Adrenal gland (tissue), 12 donors: ENCODE results near the gene ITLN2. TPM values are rescaled to one million over a fixed set of nuclear protein-coding genes. Genes with fewer than 3 reads are reported as not detected.

Source experiments
- DNase-seq, 7 donors: peaks; one replicate each; pipeline ENCODE4 v3.0.0-alpha.2; 2019 to 2020
- H3K27ac ChIP-seq, 5 donors: fragments of 200-600 bp; sonication (generic) in 4 of 5; 1 replicate in 3 of 5; 2 replicates in 2 of 5; pipeline versions ENCODE4 v1.5.1 to v1.8.0; 2016 to 2020; ENCODE audit warnings: mild to moderate bottlenecking in 1 of 5
- H3K27me3 ChIP-seq: fragments of 200-600 bp; 2 replicates; pipeline ENCODE4 v1.8.0; 2021
- H3K36me3 ChIP-seq, 2 donors: fragments of 200-600 bp; replicated peaks in 1 of 2; 1 replicate in 1 of 2; 2 replicates in 1 of 2; pipeline versions ENCODE4 v1.5.1 to v1.8.0; 2018 to 2022
- H3K4me1 ChIP-seq, 2 donors: fragments of 200-600 bp; replicated peaks in 1 of 2; 1 replicate in 1 of 2; 2 replicates in 1 of 2; pipeline versions ENCODE4 v1.5.1 to v1.8.0; 2018 to 2021
- H3K4me3 ChIP-seq, 4 donors: fragments of 200-600 bp; sonication (generic) in 3 of 4; one replicate each; pipeline ENCODE4 v1.5.1; 2016 to 2018
- H3K9me3 ChIP-seq, 3 donors: fragments of 200-600 bp; sonication (generic) in 1 of 3; replicated peaks in 1 of 3; 1 replicate in 2 of 3; 2 replicates in 1 of 3; pipeline versions ENCODE4 v1.5.1 to v1.8.0; 2016 to 2021
- POLR2A ChIP-seq, 2 donors: fragments of 450-650 bp; IDR thresholded peaks; one replicate each; pipeline ENCODE4 v1.6.1; 2017; ENCODE audit warnings: antibody characterized with exemption in 2 of 2, mild to moderate bottlenecking in 2 of 2, moderate library complexity in 1 of 2
- WGBS, 4 donors: extraction: QIAGEN DNeasy Blood & Tissue Kit in 2 of 4; methylation state at CpG; one replicate each; pipeline versions ENCODE4 v1.1.5 to v1.1.7; 2013 to 2017; 5-methylcytosine and 5-hydroxymethylcytosine counted together
- intact Hi-C, 2 donors: fragments of 100-400 bp; cut with DNase I; formaldehyde crosslinking; loops; one replicate each; pipeline versions ENCODE4 v1.14.1 to v1.15.0; 2022 to 2023
- polyA plus RNA-seq, 3 donors: library from polyadenylated mRNA; stranded (reverse); fragments of 200-250 nt in 2 of 3; fragments of 350-450 nt in 1 of 3; fragmentation: Illumina TruSeq in 1 of 3; extraction: RNeasy Lipid Tissue Mini Kit (QIAGEN cat#74804) in 1 of 3; gene quantifications; one replicate each; pipeline ENCODE4 v1.2.3, GENCODE V29; 2013 to 2014
- total RNA-seq, 9 donors: library from RNA; depleted of rRNA in 4 of 9; stranded (reverse); fragments of >200 nt in 4 of 9; fragments of 120-200 nt in 1 of 9; fragmentation: NEBNext Ultra II Directional in 1 of 9; extraction: Animal tissue kit (Norgen Biotek cat#: 25700) in 1 of 9; gene quantifications; one replicate each; pipeline versions ENCODE4 v1.1.0 to v1.2.4, GENCODE V29; 2013 to 2023
- TF ChIP-seq, protein P1 (sequence below), 6 experiments: fragments of 450-650 bp in 4 of 6; fragments of 200-600 bp in 2 of 6; sonication (generic) in 1 of 6; IDR thresholded peaks; 1 replicate in 5 of 6; 2 replicates in 1 of 6; pipeline versions ENCODE4 v1.5.1 to v1.8.0; 2016 to 2021; ENCODE audit warnings: antibody characterized with exemption in 6 of 6, mild to moderate bottlenecking in 2 of 6, moderate library complexity in 1 of 6
- donor health status: healthy with polysubstance abuse.
- donor health status: Bipolar disorder and iron deficiency.
- donor health status: DM: yes; HTN: yes; CAD: no.
- donor health status: DM: no; HTN: no; CAD: no.
- donor health status: DM: no; HTN: no; CAD: no.
- donor health status: DM: yes; HTN: yes; CAD: no.

The ITLN2 gene
- total and polyA plus RNA-seq, 12 donors = 0.32 to 3.1 (median 1.1) TPM; not detected in 9

DNA sequence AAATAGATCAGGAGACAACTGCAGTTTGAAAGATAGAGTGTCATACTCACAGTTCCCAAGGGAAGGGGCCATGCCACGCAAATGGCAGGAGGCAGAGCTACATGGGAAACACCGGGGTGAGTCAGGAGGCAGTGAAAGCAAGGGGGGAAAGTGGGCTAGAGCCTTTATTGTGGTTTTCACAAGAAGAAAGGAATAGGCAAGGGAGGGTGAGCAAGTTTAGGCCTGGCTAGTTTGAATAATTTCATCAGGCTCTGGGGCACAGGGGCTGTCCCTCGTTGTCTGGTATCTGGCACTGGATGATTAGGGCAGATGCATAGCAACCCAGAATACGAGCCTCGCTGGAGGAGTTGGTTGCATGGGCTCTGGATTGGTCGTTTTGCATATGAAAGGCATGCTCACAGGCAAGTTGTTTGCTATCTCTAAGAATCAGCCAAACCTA, 17.0 kb upstream of the ITLN2 start:
- TF ChIP-seq POLR2A (IDR thresholded peaks at IDR 0.05) = no peak
- TF ChIP-seq, protein P1, sequence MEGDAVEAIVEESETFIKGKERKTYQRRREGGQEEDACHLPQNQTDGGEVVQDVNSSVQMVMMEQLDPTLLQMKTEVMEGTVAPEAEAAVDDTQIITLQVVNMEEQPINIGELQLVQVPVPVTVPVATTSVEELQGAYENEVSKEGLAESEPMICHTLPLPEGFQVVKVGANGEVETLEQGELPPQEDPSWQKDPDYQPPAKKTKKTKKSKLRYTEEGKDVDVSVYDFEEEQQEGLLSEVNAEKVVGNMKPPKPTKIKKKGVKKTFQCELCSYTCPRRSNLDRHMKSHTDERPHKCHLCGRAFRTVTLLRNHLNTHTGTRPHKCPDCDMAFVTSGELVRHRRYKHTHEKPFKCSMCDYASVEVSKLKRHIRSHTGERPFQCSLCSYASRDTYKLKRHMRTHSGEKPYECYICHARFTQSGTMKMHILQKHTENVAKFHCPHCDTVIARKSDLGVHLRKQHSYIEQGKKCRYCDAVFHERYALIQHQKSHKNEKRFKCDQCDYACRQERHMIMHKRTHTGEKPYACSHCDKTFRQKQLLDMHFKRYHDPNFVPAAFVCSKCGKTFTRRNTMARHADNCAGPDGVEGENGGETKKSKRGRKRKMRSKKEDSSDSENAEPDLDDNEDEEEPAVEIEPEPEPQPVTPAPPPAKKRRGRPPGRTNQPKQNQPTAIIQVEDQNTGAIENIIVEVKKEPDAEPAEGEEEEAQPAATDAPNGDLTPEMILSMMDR (IDR thresholded peaks at IDR 0.05) = no peak
- peaks cover 7% of the 10 kb centered on the region for H3K27me3 ChIP-seq
- no peak for DNase-seq
- H3K4me3 ChIP-seq = no peak overlapping the region
- no peaks in the 10 kb centered on the region for H3K36me3 ChIP-seq
- whole genome bisulfite sequencing, 4 donors = 35 to 52% (median 44%) methylated on average over 6 of the region's 6 CpGs
- no peak overlapping the region for H3K27ac ChIP-seq
- intact Hi-C loops = no loop called here
- H3K4me1 ChIP-seq = no peaks in the 10 kb centered on the region
- H3K9me3 ChIP-seq = no peaks in the 10 kb centered on the region

DNA sequence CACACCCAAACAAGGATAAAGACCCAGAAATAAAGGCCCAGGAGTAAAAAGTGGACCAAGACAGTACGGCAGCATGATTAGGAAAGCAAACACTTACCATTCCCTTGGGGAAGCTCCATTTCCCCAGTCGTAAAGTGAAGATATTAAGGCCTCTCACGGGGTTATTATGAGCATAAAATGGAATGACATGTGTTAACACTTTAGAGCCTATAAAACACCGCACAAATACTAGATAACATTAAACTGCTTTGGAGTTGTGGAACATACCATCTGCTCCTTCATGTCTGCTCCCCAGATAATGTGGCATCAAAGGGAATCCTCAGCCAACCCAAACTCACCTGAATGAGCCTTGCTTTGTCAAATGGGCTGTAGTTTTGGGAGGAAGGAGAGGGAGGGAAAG, 8.9 kb upstream of the ITLN2 start:
- no peak for DNase-seq
- TF ChIP-seq, protein P1 (IDR thresholded peaks at IDR 0.05) = no peak
- no peak for TF ChIP-seq POLR2A (IDR thresholded peaks at IDR 0.05)
- Histone ChIP-seq H3K27ac (no peak overlapping the region), H3K36me3 (no peaks in the 10 kb centered on the region), H3K4me3 (no peak overlapping the region), H3K27me3 (no peaks in the 10 kb centered on the region), H3K9me3 (no peaks in the 10 kb centered on the region), H3K4me1 (no peaks in the 10 kb centered on the region)
- intact Hi-C loops = no loop called here
- WGBS, 4 donors = 35 to 60% (median 48%) methylated on average over 4 of the region's 4 CpGs

DNA sequence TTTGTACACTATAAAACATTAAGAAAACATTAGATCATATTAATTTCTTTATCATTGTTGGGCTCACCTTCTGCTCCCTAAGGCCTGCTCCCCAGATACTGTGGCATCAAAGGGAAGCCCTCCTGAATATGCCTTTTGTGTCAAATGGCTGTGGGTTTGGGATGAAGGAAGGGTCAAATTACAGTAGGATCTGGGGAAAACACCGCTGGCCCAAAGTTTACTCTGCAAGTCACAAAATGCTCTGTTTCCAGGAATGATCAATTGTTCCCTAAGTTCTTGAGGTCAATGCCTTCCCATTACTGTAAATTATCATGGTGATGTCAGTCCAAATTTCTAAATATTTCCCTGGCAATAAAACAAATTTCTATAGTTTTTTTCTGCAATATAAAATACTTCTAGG, 6.8 kb upstream of the ITLN2 start:
- TF ChIP-seq, protein P1 (IDR thresholded peaks at IDR 0.05) = no peak
- Histone ChIP-seq H3K36me3 (no peaks in the 10 kb centered on the region), H3K9me3 (no peaks in the 10 kb centered on the region), H3K27ac (no peak overlapping the region), H3K4me3 (no peak overlapping the region), H3K4me1 (no peaks in the 10 kb centered on the region), H3K27me3 (no peaks in the 10 kb centered on the region)
- WGBS, 4 donors = 71 to 81% (median 77%) methylated on average over 1 of the region's 1 CpG
- intact Hi-C loops = no loop called here
- DNase-seq = no peak

GRCh38 chr1:160956966-160957365, 2.4 kb upstream of the ITLN2 start:
- Histone ChIP-seq H3K4me3 (no peak overlapping the region), H3K27ac (no peak overlapping the region), H3K27me3 (no peaks in the 10 kb centered on the region), H3K9me3 (no peaks in the 10 kb centered on the region), H3K36me3 (no peaks in the 10 kb centered on the region), H3K4me1 (no peaks in the 10 kb centered on the region)
- no peak for TF ChIP-seq POLR2A (IDR thresholded peaks at IDR 0.05)
- TF ChIP-seq, protein P1 (IDR thresholded peaks at IDR 0.05) = no peak
- intact Hi-C loops = loop anchor here in 1 of 2 donors (10.0 kb wide), 1 partner anchor 282 kb away; no protein-coding TSS in a partner anchor
- DNase-seq = peak in 1 of 7 donors; percentile 21
- 59 to 78% (median 64%) methylated on average over 4 of the region's 4 CpGs for WGBS, 4 donors
